Measurements from ENCODE around the gene ST8SIA5.
"Not testable (repeated sequence)": the region's sequence is repeated elsewhere in the genome, so short reads cannot be mapped to it uniquely, and the experiment has no call there.

ST8SIA5 gene

GRCh38 chr18:46756559-46757201 is at the start of gene ST8SIA5:
Gene ST8SIA5 (minus strand): TSS chr18:46757053. CDS start chr18:46756508, 545 bp downstream.
- H2AFZ ChIP-seq (ENCODE audit: low read depth, low read length), result no peak within 1 kb of the TSS
- H3K4me2 ChIP-seq (ENCODE audit: insufficient read depth, low read length), result no peak within 1 kb of the TSS
- ATAC-seq (ENCODE audit: insufficient read depth, low read depth), result no peak
- no peak for TF ChIP-seq EZH2 (IDR thresholded peaks at IDR 0.05; ENCODE audit: borderline replicate concordance, low read depth, low read length, severe bottlenecking)
- TF ChIP-seq CTCF (IDR thresholded peaks at IDR 0.05; ENCODE audit: borderline replicate concordance, extremely low read depth, low read length, poor library complexity, severe bottlenecking), result no peak
- no peaks in the 10 kb centered on the region for H3K36me3 ChIP-seq (ENCODE audit: insufficient read depth, low read length)
- H3K79me2 ChIP-seq (ENCODE audit: insufficient read depth, low read length), result no peaks in the 10 kb centered on the region
- H3K4me1 ChIP-seq (ENCODE audit: insufficient read depth, low read length), result peaks cover 9% of the 10 kb centered on the region; the same call in 1 of the 2 replicates
- H3K9ac ChIP-seq (ENCODE audit: low read depth, low read length), result no peak within 1 kb of the TSS
- no peaks in the 10 kb centered on the region for H3K9me3 ChIP-seq (ENCODE audit: insufficient read depth, low read length, severe bottlenecking)
- DNase-seq, result no peak
- no peak within 1 kb of the TSS for H3K4me3 ChIP-seq (ENCODE audit: low read depth in 1 of 2, low read length in 2 of 2)
- H4K20me1 ChIP-seq (ENCODE audit: insufficient read depth, low read length), result no peaks in the 10 kb centered on the region
- no peak within 1 kb of the TSS for H3K27ac ChIP-seq (ENCODE audit: low read length)
- peaks cover 5% of the 10 kb centered on the region for H3K27me3 ChIP-seq (ENCODE audit: insufficient read depth, low read length, poor library complexity)

- H3K4me2 ChIP-seq (ENCODE audit: insufficient read depth, low read length); H3K79me2 ChIP-seq (ENCODE audit: insufficient read depth, low read length); H3K9me3 ChIP-seq (ENCODE audit: insufficient read depth, low read length, severe bottlenecking); H3K4me3 ChIP-seq (ENCODE audit: low read depth in 1 of 2, low read length in 2 of 2); H2AFZ ChIP-seq (ENCODE audit: low read depth, low read length); ATAC-seq (ENCODE audit: insufficient read depth, low read depth); H3K9ac ChIP-seq (ENCODE audit: low read depth, low read length); DNase-seq; H4K20me1 ChIP-seq (ENCODE audit: insufficient read depth, low read length); H3K27me3 ChIP-seq (ENCODE audit: insufficient read depth, low read length, poor library complexity); H3K36me3 ChIP-seq (ENCODE audit: insufficient read depth, low read length); H3K27ac ChIP-seq (ENCODE audit: low read length); H3K4me1 ChIP-seq (ENCODE audit: insufficient read depth, low read length): not testable (repeated sequence)
Observed at GRCh38 chr18:46795945-46796344, 39.1 kb upstream of the ST8SIA5 start.

- Histone ChIP-seq H3K79me2 (ENCODE audit: insufficient read depth, low read length) (no peaks in the 10 kb centered on the region), H3K36me3 (ENCODE audit: insufficient read depth, low read length) (no peaks in the 10 kb centered on the region), H3K9ac (ENCODE audit: low read depth, low read length) (no peak overlapping the region), H3K9me3 (ENCODE audit: insufficient read depth, low read length, severe bottlenecking) (no peaks in the 10 kb centered on the region), H3K4me1 (ENCODE audit: insufficient read depth, low read length) (no peaks in the 10 kb centered on the region), H4K20me1 (ENCODE audit: insufficient read depth, low read length) (no peaks in the 10 kb centered on the region), H3K4me3 (ENCODE audit: low read depth in 1 of 2, low read length in 2 of 2) (no peak overlapping the region), H3K27me3 (ENCODE audit: insufficient read depth, low read length, poor library complexity) (no peaks in the 10 kb centered on the region), H3K27ac (ENCODE audit: low read length) (no peak overlapping the region), H3K4me2 (ENCODE audit: insufficient read depth, low read length) (no peak overlapping the region), H2AFZ (ENCODE audit: low read depth, low read length) (no peak overlapping the region)
- no peak for ATAC-seq (ENCODE audit: insufficient read depth, low read depth)
- no peak for TF ChIP-seq EZH2 (IDR thresholded peaks at IDR 0.05; ENCODE audit: borderline replicate concordance, low read depth, low read length, severe bottlenecking)
- no peak for TF ChIP-seq CTCF (IDR thresholded peaks at IDR 0.05; ENCODE audit: borderline replicate concordance, extremely low read depth, low read length, poor library complexity, severe bottlenecking)
- no peak for DNase-seq
Observed at GRCh38 chr18:46794607-46795006, 37.8 kb upstream of the ST8SIA5 start.

- Histone ChIP-seq H4K20me1 (ENCODE audit: insufficient read depth, low read length) (no peaks in the 10 kb centered on the region), H3K27ac (ENCODE audit: low read length) (no peak overlapping the region), H3K4me2 (ENCODE audit: insufficient read depth, low read length) (no peak overlapping the region), H3K36me3 (ENCODE audit: insufficient read depth, low read length) (no peaks in the 10 kb centered on the region), H3K4me1 (ENCODE audit: insufficient read depth, low read length) (no peaks in the 10 kb centered on the region), H3K9ac (ENCODE audit: low read depth, low read length) (no peak overlapping the region), H2AFZ (ENCODE audit: low read depth, low read length) (no peak overlapping the region), H3K4me3 (ENCODE audit: low read depth in 1 of 2, low read length in 2 of 2) (no peak overlapping the region), H3K27me3 (ENCODE audit: insufficient read depth, low read length, poor library complexity) (no peaks in the 10 kb centered on the region), H3K9me3 (ENCODE audit: insufficient read depth, low read length, severe bottlenecking) (no peaks in the 10 kb centered on the region), H3K79me2 (ENCODE audit: insufficient read depth, low read length) (no peaks in the 10 kb centered on the region)
- 0 out of 3 replicates have a peak, but pooled peaks have one; percentile 44 for ATAC-seq (ENCODE audit: insufficient read depth, low read depth)
- TF ChIP-seq CTCF (IDR thresholded peaks at IDR 0.05; ENCODE audit: borderline replicate concordance, extremely low read depth, low read length, poor library complexity, severe bottlenecking) (peak; percentile 22), EZH2 (IDR thresholded peaks at IDR 0.05; ENCODE audit: borderline replicate concordance, low read depth, low read length, severe bottlenecking) (no peak)
- DNase-seq, result no peak
Observed at GRCh38 chr18:46793565-46793964, 36.7 kb upstream of the ST8SIA5 start.
